Breast epithelium (tissue), 3 donors: ENCODE data around the gene VWA5B2.

Experiments used
- POLR2AphosphoS5 ChIP-seq, 3 donors: sonication (generic); formaldehyde crosslinking; IDR thresholded peaks; one replicate each; pipeline ENCODE4 v1.6.1; 2017; ENCODE audit warnings: antibody characterized with exemption in 3 of 3
- TF ChIP-seq, protein P1 (sequence below), 3 donors: fragments of 450-650 bp; IDR thresholded peaks; one replicate each; pipeline ENCODE4 v1.5.1; 2016 to 2017; ENCODE audit warnings: antibody characterized with exemption in 3 of 3, mild to moderate bottlenecking in 3 of 3, moderate library complexity in 3 of 3

DNA sequence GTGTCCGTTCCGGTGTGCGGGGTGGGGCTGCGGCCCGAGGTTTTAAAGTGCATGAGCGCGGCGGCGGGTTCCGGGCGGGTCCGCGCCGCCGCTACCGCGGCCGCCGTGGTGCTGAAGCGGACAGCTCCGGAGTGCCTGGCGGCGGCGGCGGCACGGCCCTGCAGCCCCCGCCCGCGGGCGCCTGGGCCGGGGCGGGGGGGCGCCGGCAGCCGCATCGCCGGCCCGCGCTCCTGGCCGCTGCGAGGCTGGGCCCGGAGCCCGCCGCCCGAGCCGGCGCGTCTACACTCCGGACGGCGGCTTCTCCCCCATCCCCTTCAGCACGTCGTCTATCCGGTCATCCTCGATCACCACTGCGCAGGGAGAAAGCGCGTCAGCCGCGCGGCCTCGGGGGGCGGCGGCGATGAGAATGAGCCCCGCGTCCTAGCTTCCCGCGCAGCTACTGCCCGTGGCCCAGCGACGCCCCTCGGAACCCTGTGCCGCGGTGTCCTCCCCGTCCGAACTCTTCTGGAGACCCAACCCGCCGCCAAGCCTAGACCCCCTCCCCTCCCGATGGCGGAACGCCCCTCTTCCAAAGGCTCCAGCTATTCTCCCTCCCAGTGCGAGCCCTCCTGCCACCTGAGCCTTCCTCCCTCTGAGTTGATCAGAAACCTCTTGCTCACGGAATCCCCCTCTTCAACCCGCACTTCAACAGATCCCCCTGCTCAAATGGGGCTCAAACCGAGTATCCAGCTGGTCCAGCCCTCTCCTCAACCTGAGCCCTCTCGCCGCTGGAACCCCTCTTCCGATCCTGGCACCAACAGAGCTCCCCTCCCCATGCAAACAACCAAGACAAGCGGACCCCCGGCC is 30.7 kb downstream of the VWA5B2 start:
- TF ChIP-seq, protein P1, sequence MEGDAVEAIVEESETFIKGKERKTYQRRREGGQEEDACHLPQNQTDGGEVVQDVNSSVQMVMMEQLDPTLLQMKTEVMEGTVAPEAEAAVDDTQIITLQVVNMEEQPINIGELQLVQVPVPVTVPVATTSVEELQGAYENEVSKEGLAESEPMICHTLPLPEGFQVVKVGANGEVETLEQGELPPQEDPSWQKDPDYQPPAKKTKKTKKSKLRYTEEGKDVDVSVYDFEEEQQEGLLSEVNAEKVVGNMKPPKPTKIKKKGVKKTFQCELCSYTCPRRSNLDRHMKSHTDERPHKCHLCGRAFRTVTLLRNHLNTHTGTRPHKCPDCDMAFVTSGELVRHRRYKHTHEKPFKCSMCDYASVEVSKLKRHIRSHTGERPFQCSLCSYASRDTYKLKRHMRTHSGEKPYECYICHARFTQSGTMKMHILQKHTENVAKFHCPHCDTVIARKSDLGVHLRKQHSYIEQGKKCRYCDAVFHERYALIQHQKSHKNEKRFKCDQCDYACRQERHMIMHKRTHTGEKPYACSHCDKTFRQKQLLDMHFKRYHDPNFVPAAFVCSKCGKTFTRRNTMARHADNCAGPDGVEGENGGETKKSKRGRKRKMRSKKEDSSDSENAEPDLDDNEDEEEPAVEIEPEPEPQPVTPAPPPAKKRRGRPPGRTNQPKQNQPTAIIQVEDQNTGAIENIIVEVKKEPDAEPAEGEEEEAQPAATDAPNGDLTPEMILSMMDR (IDR thresholded peaks at IDR 0.05), result no peak
- no peak for TF ChIP-seq POLR2AphosphoS5 (IDR thresholded peaks at IDR 0.05)
